DND-41 (cell line): ENCODE data around the gene MCOLN1.

Experiments used
- ATAC-seq: fragments of 200-7000 bp; cut with Tn5 transposase; 3 replicates; pipeline ENCODE4 v1.9.1; 2021; ENCODE audit warnings: low read depth; ENCODE audit not compliant: insufficient read depth
- DNase-seq: peaks from one replicate; pipeline ENCODE4 v3.0.0-alpha.2; 2020
- H2AFZ ChIP-seq: 2 replicates; pipeline ENCODE4 v1.6.0; 2012; ENCODE audit warnings: low read depth, low read length
- H3K27ac ChIP-seq: 2 replicates; pipeline ENCODE4 v1.5.1; 2012; ENCODE audit warnings: low read length, inconsistent platforms
- H3K27me3 ChIP-seq: fragments of 200-600 bp; sonication (generic); 2 replicates; pipeline ENCODE4 v1.6.0; 2012; ENCODE audit warnings: low read length, mild to moderate bottlenecking, inconsistent platforms; ENCODE audit not compliant: insufficient read depth, poor library complexity
- H3K36me3 ChIP-seq: 2 replicates; pipeline ENCODE4 v1.5.1; 2012; ENCODE audit warnings: low read length, inconsistent platforms; ENCODE audit not compliant: insufficient read depth
- H3K4me1 ChIP-seq: 2 replicates; pipeline ENCODE4 v1.5.1; 2012; ENCODE audit warnings: mild to moderate bottlenecking, low read length; ENCODE audit not compliant: insufficient read depth
- H3K4me2 ChIP-seq: 2 replicates; pipeline ENCODE4 v1.6.0; 2012; ENCODE audit warnings: mild to moderate bottlenecking, moderate library complexity, low read length, inconsistent platforms; ENCODE audit not compliant: insufficient read depth
- H3K4me3 ChIP-seq, 2 experiments: fragments of 200-600 bp in 1 of 2; shearing (Covaris generic) in 1 of 2; 2 replicates each; pipeline ENCODE4 v1.5.1; 2012 to 2016; ENCODE audit warnings: inconsistent platforms in 2 of 2, low read length in 2 of 2, mild to moderate bottlenecking in 2 of 2, low read depth in 1 of 2, moderate library complexity in 1 of 2
- H3K79me2 ChIP-seq: 2 replicates; pipeline ENCODE4 v1.6.0; 2012; ENCODE audit warnings: low read length, inconsistent platforms; ENCODE audit not compliant: insufficient read depth
- H3K9ac ChIP-seq: 2 replicates; pipeline ENCODE4 v1.6.0; 2012; ENCODE audit warnings: low read depth, mild to moderate bottlenecking, inconsistent platforms, low read length, moderate library complexity
- H3K9me3 ChIP-seq: 2 replicates; pipeline ENCODE4 v1.5.1; 2012; ENCODE audit warnings: low read length, moderate library complexity, mild to moderate bottlenecking, inconsistent platforms; ENCODE audit not compliant: insufficient read depth, severe bottlenecking
- H4K20me1 ChIP-seq: 2 replicates; pipeline ENCODE4 v1.6.0; 2012; ENCODE audit warnings: low read length; ENCODE audit not compliant: insufficient read depth
- CTCF ChIP-seq: IDR thresholded peaks from 2 replicates; pipeline ENCODE4 v1.5.1; 2012; ENCODE audit warnings: borderline replicate concordance, low read length, moderate library complexity, mild to moderate bottlenecking; ENCODE audit not compliant: poor library complexity, severe bottlenecking; ENCODE audit errors: extremely low read depth
- EZH2 ChIP-seq: IDR thresholded peaks from 3 replicates; pipeline ENCODE4 v1.6.1; 2012; ENCODE audit warnings: borderline replicate concordance, low read depth, mild to moderate bottlenecking, moderate library complexity, low read length, inconsistent platforms; ENCODE audit not compliant: severe bottlenecking

MCOLN1 gene

GRCh38 chr19:7492558-7492957 lies 29.9 kb upstream of the MCOLN1 start:
- H3K9me3 ChIP-seq, result no peaks in the 10 kb centered on the region
- peaks cover 5% of the 10 kb centered on the region for H3K27me3 ChIP-seq
- H3K4me3 ChIP-seq, result no peak overlapping the region
- no peak overlapping the region for H3K4me2 ChIP-seq
- H3K27ac ChIP-seq, result no peak overlapping the region
- ATAC-seq, result no peak
- H3K79me2 ChIP-seq, result no peaks in the 10 kb centered on the region
- no peak for DNase-seq
- no peak overlapping the region for H2AFZ ChIP-seq
- TF ChIP-seq EZH2 (no peak), CTCF (no peak)
- peaks cover 15% of the 10 kb centered on the region for H3K4me1 ChIP-seq
- H3K9ac ChIP-seq, result no peak overlapping the region
- H3K36me3 ChIP-seq, result no peaks in the 10 kb centered on the region
- no peaks in the 10 kb centered on the region for H4K20me1 ChIP-seq

DNA sequence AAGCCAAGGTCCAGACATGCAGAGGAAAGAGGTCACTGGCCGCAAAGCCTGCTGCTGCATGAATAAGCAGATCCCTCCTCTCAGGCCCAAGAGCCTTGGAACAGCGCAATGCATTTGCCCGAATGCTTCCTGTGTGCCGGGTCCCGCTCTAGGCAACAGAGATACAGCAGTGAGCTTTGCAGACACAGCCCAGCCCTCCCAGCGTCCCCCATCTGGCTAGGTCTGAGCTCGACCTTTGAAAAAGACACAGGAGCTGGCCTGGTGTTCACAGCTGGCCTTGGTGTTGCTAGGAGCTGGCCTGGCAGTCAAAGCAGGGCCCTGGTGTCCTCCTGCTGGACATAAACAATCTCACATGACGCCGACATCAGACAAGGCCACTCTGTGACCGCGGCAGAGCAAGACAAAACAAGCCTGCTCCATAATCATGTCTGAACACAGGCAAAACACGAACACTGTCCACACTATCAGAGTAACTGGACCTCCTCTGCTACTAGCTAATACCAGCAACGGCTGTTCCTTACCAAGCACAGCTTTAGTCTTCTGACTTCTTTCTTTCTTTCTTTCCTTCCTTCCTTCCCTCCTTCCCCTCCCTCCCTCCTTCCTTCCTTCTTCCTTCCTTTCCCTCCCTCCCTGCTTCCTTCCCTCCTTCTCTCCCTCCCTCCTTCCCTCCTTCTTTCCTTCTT lies 27.9 kb upstream of the MCOLN1 start:
- Histone ChIP-seq H2AFZ (no peak overlapping the region), H3K4me2 (no peak overlapping the region)
- ATAC-seq, result no peak

GRCh38 chr19:7497292-7497691 lies 25.1 kb upstream of the MCOLN1 start:
- DNase-seq, result no peak
- H2AFZ ChIP-seq, result no peak overlapping the region
- no peak for TF ChIP-seq EZH2
- TF ChIP-seq CTCF, result peak; percentile 48

More for the DNA sequence above, 27.9 kb upstream of the MCOLN1 start:
- Histone ChIP-seq H3K79me2 (no peaks in the 10 kb centered on the region), H3K27me3 (peaks cover 5% of the 10 kb centered on the region), H3K4me1 (peaks cover under 1% of the 10 kb centered on the region; the same call in 1 of the 2 replicates), H3K36me3 (no peaks in the 10 kb centered on the region), H3K9ac (no peak overlapping the region), H3K9me3 (no peaks in the 10 kb centered on the region), H4K20me1 (no peaks in the 10 kb centered on the region), H3K4me3 (no peak overlapping the region), H3K27ac (no peak overlapping the region)
- TF ChIP-seq EZH2, result no peak
- TF ChIP-seq CTCF, result no peak
- DNase-seq, result no peak

More at GRCh38 chr19:7497292-7497691, 25.1 kb upstream of the MCOLN1 start:
- Histone ChIP-seq H3K4me1 (no peaks in the 10 kb centered on the region), H3K4me3 (no peak overlapping the region), H4K20me1 (no peaks in the 10 kb centered on the region), H3K27me3 (peaks cover 5% of the 10 kb centered on the region), H3K79me2 (no peaks in the 10 kb centered on the region), H3K36me3 (no peaks in the 10 kb centered on the region), H3K4me2 (no peak overlapping the region), H3K27ac (no peak overlapping the region), H3K9me3 (no peaks in the 10 kb centered on the region), H3K9ac (no peak overlapping the region)
- ATAC-seq, result 0 out of 3 replicates have a peak, but pooled peaks have one; percentile 55
